ENCODE results near the gene SETDB1.

- TF ChIP-seq CTCF (conservative IDR thresholded peaks at IDR 0.05; ENCODE audit: low read length) (no peak), EZH2phosphoT487 (IDR thresholded peaks at IDR 0.05; ENCODE audit: borderline replicate concordance) (no peak)
Measured at GRCh38 chr1:151009206-151009587, 83.0 kb downstream of the SETDB1 start.

All from Loucy (cell line).